ENCODE data around the gene SH3BGR. TPM values are rescaled to one million over a fixed set of nuclear protein-coding genes. Genes with fewer than 3 reads are reported as not detected.

The SH3BGR gene
- total and polyA plus RNA-seq, 2 donors (not counting 1 experiment from before 2014, with no cell fraction given): 1.8 to 6.8 TPM

- Histone ChIP-seq H4K20me1 (ENCODE audit: control insufficient read depth, extremely low read depth, insufficient read depth, low read length) (no peaks in the 10 kb centered on the region), H3K9ac (ENCODE audit: insufficient read depth, low read length) (no peak overlapping the region), H2AFZ (ENCODE audit: low read length) (no peak overlapping the region), H3K9me3 (ENCODE audit: control insufficient read depth, insufficient read depth, low read depth, low read length) (no peaks in the 10 kb centered on the region), H3K27me3 (ENCODE audit: control insufficient read depth, insufficient read depth, low read length) (no peaks in the 10 kb centered on the region), H3K36me3 (ENCODE audit: control insufficient read depth, insufficient read depth, low read length) (no peaks in the 10 kb centered on the region), H3K4me3 (replicated peaks in 1 of 4; ENCODE audit: control extremely low read depth in 1 of 4, insufficient read depth in 1 of 4, low read depth in 3 of 4, low read length in 4 of 4) (no peak overlapping the region), H3K4me1 (ENCODE audit: control insufficient read depth, extremely low read depth, insufficient read depth, low read length) (no peaks in the 10 kb centered on the region), H3K27ac (ENCODE audit: insufficient read depth, low read length) (no peak overlapping the region), H3K4me2 (ENCODE audit: extremely low read depth, insufficient read depth, low read length) (no peak overlapping the region), H3K79me2 (ENCODE audit: control insufficient read depth, insufficient read depth, low read length) (no peaks in the 10 kb centered on the region)
- no peak for DNase-seq (ENCODE audit: low read depth in 2 of 2)
- TF ChIP-seq EZH2 (IDR thresholded peaks at IDR 0.05; ENCODE audit: low read length, missing control alignments) (no peak), CTCF (conservative IDR thresholded peaks at IDR 0.05 in 1 of 2, IDR thresholded peaks at IDR 0.05 in 1 of 2; ENCODE audit: low read depth in 1 of 2, low read length in 2 of 2) (no peak)
Observed at GRCh38 chr21:39511102-39511501, 59.3 kb downstream of the SH3BGR start.

GRCh38 chr21:39513735-39514134, 62.0 kb downstream of the SH3BGR start:
- H3K9me3 ChIP-seq (ENCODE audit: control insufficient read depth, insufficient read depth, low read depth, low read length): no peaks in the 10 kb centered on the region
- no peak overlapping the region for H3K9ac ChIP-seq (ENCODE audit: insufficient read depth, low read length)
- no peaks in the 10 kb centered on the region for H4K20me1 ChIP-seq (ENCODE audit: control insufficient read depth, extremely low read depth, insufficient read depth, low read length)
- H3K79me2 ChIP-seq (ENCODE audit: control insufficient read depth, insufficient read depth, low read length): no peaks in the 10 kb centered on the region
- no peak for TF ChIP-seq CTCF (conservative IDR thresholded peaks at IDR 0.05 in 1 of 2, IDR thresholded peaks at IDR 0.05 in 1 of 2; ENCODE audit: low read depth in 1 of 2, low read length in 2 of 2)
- no peak for TF ChIP-seq EZH2 (IDR thresholded peaks at IDR 0.05; ENCODE audit: low read length, missing control alignments)
- no peaks in the 10 kb centered on the region for H3K4me1 ChIP-seq (ENCODE audit: control insufficient read depth, extremely low read depth, insufficient read depth, low read length)
- DNase-seq (ENCODE audit: low read depth in 2 of 2): no peak
- H3K4me2 ChIP-seq (ENCODE audit: extremely low read depth, insufficient read depth, low read length): no peak overlapping the region
- no peak overlapping the region for H3K4me3 ChIP-seq (replicated peaks in 1 of 4; ENCODE audit: control extremely low read depth in 1 of 4, insufficient read depth in 1 of 4, low read depth in 3 of 4, low read length in 4 of 4)
- no peak overlapping the region for H3K27ac ChIP-seq (ENCODE audit: insufficient read depth, low read length)
- no peaks in the 10 kb centered on the region for H3K27me3 ChIP-seq (ENCODE audit: control insufficient read depth, insufficient read depth, low read length)
- H3K36me3 ChIP-seq (ENCODE audit: control insufficient read depth, insufficient read depth, low read length): no peaks in the 10 kb centered on the region
- H2AFZ ChIP-seq (ENCODE audit: low read length): no peak overlapping the region

- TF ChIP-seq CTCF (conservative IDR thresholded peaks at IDR 0.05 in 1 of 2, IDR thresholded peaks at IDR 0.05 in 1 of 2; ENCODE audit: low read depth in 1 of 2, low read length in 2 of 2): no peak
- no peak for TF ChIP-seq EZH2 (IDR thresholded peaks at IDR 0.05; ENCODE audit: low read length, missing control alignments)
- Histone ChIP-seq H3K4me2 (ENCODE audit: extremely low read depth, insufficient read depth, low read length) (no peak overlapping the region), H3K27ac (ENCODE audit: insufficient read depth, low read length) (no peak overlapping the region), H3K4me3 (replicated peaks in 1 of 4; ENCODE audit: control extremely low read depth in 1 of 4, insufficient read depth in 1 of 4, low read depth in 3 of 4, low read length in 4 of 4) (no peak overlapping the region), H3K27me3 (ENCODE audit: control insufficient read depth, insufficient read depth, low read length) (no peaks in the 10 kb centered on the region), H4K20me1 (ENCODE audit: control insufficient read depth, extremely low read depth, insufficient read depth, low read length) (no peaks in the 10 kb centered on the region), H3K4me1 (ENCODE audit: control insufficient read depth, extremely low read depth, insufficient read depth, low read length) (no peaks in the 10 kb centered on the region), H3K79me2 (ENCODE audit: control insufficient read depth, insufficient read depth, low read length) (no peaks in the 10 kb centered on the region), H2AFZ (ENCODE audit: low read length) (no peak overlapping the region), H3K9ac (ENCODE audit: insufficient read depth, low read length) (no peak overlapping the region), H3K36me3 (ENCODE audit: control insufficient read depth, insufficient read depth, low read length) (no peaks in the 10 kb centered on the region), H3K9me3 (ENCODE audit: control insufficient read depth, insufficient read depth, low read depth, low read length) (no peaks in the 10 kb centered on the region)
- DNase-seq (ENCODE audit: low read depth in 2 of 2): no peak
Observed at GRCh38 chr21:39515684-39516472, 64.1 kb downstream of the SH3BGR start.

All from fibroblast of lung (primary cell).